ENCODE measurements around the gene PTK6.

The PTK6 gene

DNA sequence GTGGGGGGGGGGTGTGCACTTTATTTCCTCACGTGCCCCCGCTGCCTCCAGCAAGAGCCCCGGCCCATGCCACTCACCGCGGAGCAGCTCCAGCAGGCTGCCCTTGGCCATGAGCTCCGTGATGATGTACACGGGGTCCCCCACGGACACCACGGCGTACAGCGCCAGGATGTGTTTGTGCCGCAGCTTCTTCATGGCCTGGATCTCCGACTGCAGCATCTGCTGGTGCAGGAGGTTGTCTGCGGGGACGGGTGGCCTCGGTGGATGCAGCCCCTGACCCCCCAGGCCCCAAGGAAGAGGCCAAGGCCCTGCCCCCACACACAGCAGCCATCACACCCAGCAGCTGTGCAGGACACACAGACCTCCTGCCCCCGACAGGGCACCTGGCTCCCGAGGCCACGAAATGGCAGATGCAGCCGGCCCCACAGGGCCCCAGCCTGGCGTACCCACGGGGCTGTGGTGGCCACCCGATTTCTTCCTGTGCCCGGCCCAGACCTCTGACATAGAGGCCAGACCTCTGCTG lies 4.7 kb downstream of the PTK6 start:
- in situ Hi-C loops (cut with MboI; ENCODE audit: low sequenced_read_pairs): no loop called here

GRCh38 chr20:63531686-63532448 lies 5.3 kb downstream of the PTK6 start:
- in situ Hi-C loops (cut with MboI; ENCODE audit: low sequenced_read_pairs): no loop called here

DNA sequence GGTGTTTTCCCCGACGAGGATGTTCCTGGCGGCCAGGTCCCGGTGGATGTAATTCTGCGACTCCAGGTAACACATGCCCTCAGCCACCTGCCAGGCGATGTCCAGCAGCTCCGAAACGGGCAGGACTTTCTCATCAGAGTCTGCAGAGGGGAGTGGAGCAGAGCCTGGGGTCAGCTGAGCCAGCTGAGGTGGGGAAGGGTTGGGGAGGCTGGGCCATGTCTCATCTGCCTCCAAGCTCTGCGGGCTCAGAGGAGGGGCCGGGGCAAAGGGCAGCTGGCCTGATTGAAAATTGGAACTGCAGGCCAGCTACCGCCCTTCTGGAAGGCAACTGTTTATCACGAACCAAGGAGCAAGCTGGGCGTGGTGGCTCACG lies 6.4 kb downstream of the PTK6 start:
- in situ Hi-C loops (cut with MboI; ENCODE audit: low sequenced_read_pairs): no loop called here

DNA sequence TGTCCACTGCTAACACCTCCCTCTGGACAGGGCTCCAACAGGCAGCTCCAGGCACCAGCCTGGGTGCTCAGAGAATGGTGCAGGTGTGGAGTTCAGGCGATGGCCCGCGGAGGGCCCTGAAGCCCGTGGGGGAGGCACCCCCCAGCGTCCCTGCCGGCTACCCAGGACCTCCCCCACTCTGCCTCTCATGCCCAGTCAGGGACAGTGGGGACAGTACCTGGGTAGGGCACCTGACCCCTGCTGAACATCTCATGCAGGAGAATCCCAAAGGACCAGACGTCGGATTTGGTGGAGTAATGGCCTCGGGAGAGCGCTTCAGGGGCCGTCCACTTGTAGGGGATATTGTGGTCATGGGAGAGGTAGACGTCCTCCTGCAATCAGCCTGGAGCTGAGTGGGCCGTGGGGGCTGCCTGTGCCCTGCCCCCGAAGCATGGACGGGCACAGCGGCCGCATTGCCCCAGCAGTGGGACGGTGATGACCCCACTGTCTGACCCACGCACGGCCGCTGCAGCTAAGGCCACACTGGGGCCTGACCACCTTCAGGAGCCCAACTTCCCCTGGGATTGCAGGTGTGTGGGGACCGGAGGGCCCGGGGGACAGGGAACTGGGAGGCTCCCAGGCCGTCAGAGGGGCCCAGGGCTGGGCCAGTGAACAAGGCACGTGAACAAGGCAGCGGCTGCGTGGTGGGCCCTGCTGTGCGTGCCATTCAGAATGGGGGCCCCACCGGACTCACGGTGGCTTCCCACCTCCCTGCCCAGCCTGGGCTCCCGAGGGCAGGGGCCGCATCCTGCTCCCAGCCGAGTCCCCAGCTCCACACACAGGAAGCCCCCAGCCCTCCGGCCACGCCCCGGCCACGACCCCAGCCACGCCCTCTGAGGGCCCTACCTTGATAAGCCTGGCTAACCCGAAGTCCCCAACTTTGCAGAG lies 7.1 kb downstream of the PTK6 start:
- in situ Hi-C loops (cut with MboI; ENCODE audit: low sequenced_read_pairs): no loop called here

DNA sequence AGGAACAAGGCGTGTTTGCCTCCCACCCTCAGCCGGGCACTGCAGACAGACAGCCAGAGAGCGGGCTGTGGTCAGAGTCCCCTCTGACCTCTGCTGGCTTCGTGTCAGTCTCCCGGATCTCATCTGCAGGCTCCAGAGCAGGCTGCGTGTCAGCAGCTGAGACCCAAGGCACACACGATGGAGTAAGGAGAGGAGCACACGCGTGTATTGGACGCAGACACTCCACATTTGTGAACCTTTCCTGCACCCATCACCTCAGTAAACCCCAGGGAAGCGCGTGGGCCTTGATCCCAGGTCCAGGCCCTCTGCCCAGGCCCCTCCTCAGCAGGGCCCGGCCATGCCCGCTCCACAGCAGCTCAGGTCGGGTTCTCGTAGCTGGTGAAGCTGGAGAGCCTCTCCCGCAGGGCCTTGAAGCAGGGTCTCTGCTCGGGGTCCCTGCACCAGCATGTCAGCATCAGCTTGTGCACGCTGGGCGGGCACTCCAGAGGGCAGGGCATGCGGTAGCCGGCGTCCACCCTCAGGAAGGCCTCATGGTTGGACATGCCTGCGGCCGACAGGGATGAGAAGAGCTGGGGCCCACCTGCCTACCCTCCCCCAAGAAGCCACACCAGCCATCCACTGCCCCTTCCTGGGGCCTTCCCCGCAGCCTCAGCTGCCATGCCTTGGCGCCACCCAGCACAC lies 7.9 kb downstream of the PTK6 start:
- in situ Hi-C loops (cut with MboI; ENCODE audit: low sequenced_read_pairs): no loop called here

GRCh38 chr20:63527184-63527583 lies 10.0 kb downstream of the PTK6 start:
- in situ Hi-C loops (cut with MboI; ENCODE audit: low sequenced_read_pairs): no loop called here

DNA sequence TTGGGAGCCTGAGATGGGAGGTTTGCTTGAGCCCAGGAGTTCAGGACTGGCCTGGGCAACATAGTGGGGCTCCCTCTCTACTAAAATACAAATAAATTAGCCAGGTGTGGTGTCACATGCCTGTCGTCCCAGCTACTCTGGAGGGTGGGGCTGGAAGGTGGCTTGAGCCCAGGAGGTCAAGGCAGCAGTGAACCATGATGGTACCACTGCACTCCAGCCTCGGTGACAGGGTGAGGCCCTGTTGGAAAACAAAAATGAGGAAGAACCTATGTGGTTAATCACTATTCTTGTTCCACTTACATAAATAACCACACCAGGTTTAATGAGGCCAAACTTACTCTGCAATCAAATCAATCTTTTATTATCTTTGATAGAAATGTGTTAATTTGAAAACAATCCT lies 11.2 kb downstream of the PTK6 start:
- in situ Hi-C loops (cut with MboI; ENCODE audit: low sequenced_read_pairs): no loop called here

- in situ Hi-C loops (cut with MboI; ENCODE audit: low sequenced_read_pairs): no loop called here
Measured at GRCh38 chr20:63525185-63525584, 12.0 kb downstream of the PTK6 start.

GRCh38 chr20:63522981-63523611 lies 14.1 kb downstream of the PTK6 start:
- in situ Hi-C loops (cut with MboI; ENCODE audit: low sequenced_read_pairs): no loop called here

- in situ Hi-C loops (cut with MboI; ENCODE audit: low sequenced_read_pairs): no loop called here
Measured at GRCh38 chr20:63522091-63522868, 14.9 kb downstream of the PTK6 start.

DNA sequence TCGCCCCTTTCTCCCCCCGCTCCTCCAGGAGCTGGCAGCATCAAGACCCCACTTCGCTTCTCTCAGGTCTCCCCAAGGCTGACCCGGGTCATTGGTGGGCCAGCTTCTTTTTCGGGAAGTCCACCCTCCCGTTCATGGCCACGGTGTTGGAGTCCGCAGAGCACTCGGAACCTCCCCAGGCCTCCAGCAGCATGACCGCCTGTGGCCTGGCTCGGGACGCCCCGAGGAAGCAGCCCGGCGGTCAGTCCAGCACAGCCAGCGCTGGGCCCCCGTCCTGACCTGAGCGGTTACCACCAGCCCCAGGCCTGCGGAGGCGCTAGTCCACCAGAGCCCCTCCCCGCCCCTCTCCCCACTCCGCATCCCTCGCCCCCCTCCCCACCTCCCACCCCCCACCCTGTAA lies 15.6 kb downstream of the PTK6 start:
- in situ Hi-C loops (cut with MboI; ENCODE audit: low sequenced_read_pairs): no loop called here

DNA sequence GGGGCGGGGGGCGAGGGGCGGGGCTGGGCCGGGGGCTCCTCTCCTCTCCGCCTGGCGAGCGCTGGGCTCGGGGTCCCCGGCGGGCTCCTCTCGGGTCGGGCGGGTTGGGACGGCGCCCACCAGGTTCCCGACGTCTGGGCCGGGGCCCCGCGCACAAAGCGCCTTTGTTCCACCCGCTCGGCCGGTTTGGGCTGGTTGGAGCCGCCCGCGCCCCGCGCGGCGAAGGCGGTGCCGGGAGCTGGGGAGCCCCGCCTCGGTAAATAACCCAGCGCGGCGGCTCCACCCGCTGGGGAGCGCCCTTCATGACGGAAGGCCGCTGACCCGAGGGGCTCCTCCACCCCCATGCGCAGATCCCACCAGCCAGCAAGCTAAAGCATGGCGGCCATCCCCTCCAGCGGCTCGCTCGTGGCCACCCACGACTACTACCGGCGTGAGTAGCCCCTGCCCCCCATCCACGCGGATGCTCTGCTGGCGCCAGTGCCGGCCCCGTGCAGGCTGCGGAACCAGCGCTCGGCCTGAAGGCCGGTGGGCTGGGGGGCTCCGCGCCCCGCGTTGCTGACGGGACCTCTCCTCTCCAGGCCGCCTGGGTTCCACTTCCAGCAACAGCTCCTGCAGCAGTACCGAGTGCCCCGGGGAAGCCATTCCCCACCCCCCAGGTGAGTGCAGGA lies 16.1 kb downstream of the PTK6 start:
- in situ Hi-C loops (cut with MboI; ENCODE audit: low sequenced_read_pairs): no loop called here

GRCh38 chr20:63520504-63520933 lies 16.7 kb downstream of the PTK6 start, which contains the start of gene PPDPF:
PPDPF (plus strand) TSS chr20:63520765; CDS start chr20:63521309, 544 bp downstream.
- in situ Hi-C loops (cut with MboI; ENCODE audit: low sequenced_read_pairs): no loop called here

DNA sequence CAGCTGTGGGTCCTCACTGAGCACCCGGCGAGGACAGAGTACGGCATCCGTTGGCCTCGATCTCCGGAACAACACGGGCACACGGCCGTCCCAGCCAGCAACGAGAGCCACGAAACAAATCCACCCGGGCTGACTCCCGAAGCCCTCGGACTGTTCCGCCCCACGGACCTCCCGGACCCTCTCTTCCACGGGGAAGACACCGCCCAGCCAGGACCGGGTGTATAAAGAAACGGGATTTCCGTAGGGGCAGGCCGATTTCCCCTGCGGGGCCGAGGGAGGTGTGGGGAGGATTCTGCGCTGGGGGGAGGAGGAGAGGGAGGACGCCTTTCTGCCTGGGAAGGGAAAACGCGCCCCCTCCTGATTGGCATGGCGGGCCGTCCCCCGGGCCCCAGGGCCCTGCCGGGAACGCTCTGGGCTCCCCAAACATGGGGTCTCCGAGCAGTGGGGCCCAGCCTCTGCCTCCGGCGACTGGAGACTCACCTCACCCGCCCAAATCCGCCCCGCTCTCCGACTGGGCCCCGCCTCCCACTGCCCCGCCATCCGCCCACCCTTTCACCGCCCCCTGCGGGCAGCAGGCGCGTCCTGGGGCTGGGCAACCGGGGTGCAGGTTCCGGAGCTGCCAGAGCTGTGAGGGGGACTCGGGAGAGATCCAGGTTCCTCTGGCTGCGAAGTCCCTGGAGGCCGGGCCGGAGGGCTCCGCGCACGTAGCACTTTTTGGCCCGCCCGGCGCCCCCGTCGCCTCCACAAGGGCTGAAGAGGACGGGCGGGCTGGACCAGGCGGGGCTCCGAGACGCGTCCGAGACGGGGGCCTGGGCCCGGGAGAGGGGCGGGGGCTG lies 17.3 kb downstream of the PTK6 start:
- in situ Hi-C loops (cut with MboI; ENCODE audit: low sequenced_read_pairs): no loop called here

DNA sequence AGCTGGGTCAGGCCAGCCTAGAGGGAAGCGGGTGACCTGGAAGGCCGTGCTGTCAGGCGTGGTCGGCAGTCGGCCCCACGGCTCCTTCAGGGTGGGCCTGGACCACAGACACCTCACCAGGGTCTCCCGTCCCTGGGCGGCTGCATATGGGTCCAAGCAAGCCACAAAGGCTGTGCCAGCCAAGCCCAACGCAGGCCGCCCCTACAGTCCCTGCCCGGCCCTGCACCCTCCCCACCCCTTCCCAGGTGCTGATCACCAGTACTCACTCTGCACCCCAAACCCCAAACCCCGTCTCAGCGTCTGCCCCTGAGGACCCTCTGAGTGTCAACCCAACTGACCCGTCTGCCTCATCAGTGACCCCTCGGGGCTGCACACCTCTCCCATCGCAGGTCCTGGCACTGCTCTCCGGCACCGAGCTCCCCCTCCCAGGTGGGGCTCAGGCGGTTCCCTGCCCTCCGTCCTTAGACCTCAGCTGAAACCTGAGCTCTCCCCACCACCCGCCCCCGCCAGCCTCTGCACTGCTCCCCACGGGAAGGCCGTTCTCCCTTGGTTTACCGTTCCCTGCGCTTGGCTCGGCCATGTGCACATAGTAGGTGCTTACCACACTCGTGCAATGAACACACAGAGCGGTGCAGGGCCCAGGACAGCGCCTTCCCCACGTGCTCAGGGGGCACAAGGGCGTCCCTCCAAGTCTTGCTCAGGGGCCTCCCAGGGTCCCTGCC lies 18.1 kb downstream of the PTK6 start:
- in situ Hi-C loops (cut with MboI; ENCODE audit: low sequenced_read_pairs): no loop called here

- in situ Hi-C loops (cut with MboI; ENCODE audit: low sequenced_read_pairs): no loop called here
Measured at GRCh38 chr20:63518351-63518861, 18.8 kb downstream of the PTK6 start.
